ENCODE measurements around the gene SENP1. TPM values are rescaled to one million over a fixed set of nuclear protein-coding genes. Genes with fewer than 3 reads are reported as not detected.

Gene SENP1
- total and polyA plus RNA-seq, 2 donors (not counting 3 experiments of a cell fraction or from before 2014, with no cell fraction given) = 9.9 to 20.5 TPM

DNA sequence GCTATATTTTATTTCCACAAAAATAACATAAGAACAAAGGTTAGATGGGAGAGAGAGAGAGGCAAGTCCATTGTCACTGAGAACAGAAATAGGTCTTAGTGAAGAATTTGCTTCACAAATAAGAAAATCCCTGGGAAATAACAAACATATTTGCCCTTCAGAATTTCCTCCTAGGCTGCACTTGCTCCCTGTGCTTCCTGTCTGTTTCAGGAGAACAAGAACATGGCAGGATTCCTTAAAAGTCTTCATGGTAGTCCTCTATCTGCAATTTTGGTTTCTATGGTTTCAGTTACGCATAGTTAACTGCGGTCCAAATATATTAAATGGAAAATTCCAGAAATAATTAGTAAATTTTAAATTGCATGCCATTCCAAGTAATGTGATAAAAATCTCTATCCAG is 34.1 kb downstream of the SENP1 start:
- FAIRE-seq = no peak
- no peaks in the 10 kb centered on the region for H3K9me3 ChIP-seq (replicated peaks; ENCODE audit: control insufficient read depth, insufficient read depth, low read length)
- intact Hi-C loops (cut with micrococcal nuclease) (no loop called here), dilution Hi-C loops (cut with MboI; ENCODE audit: extremely low pct_ligation_motif_present, low sequenced_read_pairs) (no loop called here)
- H3K4me2 ChIP-seq (ENCODE audit: insufficient read depth, low read length) = no peak overlapping the region
- H3K27ac ChIP-seq (ENCODE audit: insufficient read depth, low read depth, low read length) = no peak overlapping the region
- H2AFZ ChIP-seq (ENCODE audit: low read depth, low read length) = no peak overlapping the region
- H3K27me3 ChIP-seq (ENCODE audit: control insufficient read depth in 2 of 2, insufficient read depth in 2 of 2, low read length in 2 of 2) = no peaks in the 10 kb centered on the region
- CTCF ChIA-PET = no interaction called here
- H3K9ac ChIP-seq (replicated peaks; ENCODE audit: extremely low read depth, insufficient read depth, low read length) = no peak overlapping the region
- no TSS peak for BruUV-seq (replicated peaks)
- H3K79me2 ChIP-seq (ENCODE audit: control insufficient read depth, insufficient read depth, low read length) = no peaks in the 10 kb centered on the region
- H3K4me1 ChIP-seq (ENCODE audit: control insufficient read depth, extremely low read depth, insufficient read depth, low read length) = no peaks in the 10 kb centered on the region
- H3K4me3 ChIP-seq (replicated peaks in 1 of 3; ENCODE audit: insufficient read depth in 1 of 3, low read depth in 1 of 3, low read length in 3 of 3) = no peak overlapping the region
- peaks cover 4 to 5% of the 10 kb centered on the region in 2 experiments for H3K36me3 ChIP-seq (ENCODE audit: control insufficient read depth in 2 of 2, extremely low read depth in 1 of 2, insufficient read depth in 2 of 2, low read length in 2 of 2)
- POLR2A ChIA-PET = no interaction called here
- TF ChIP-seq FOS (IDR thresholded peaks at IDR 0.05; ENCODE audit: borderline replicate concordance, insufficient read depth, low read length) (no peak), GATA2 (IDR thresholded peaks at IDR 0.05; ENCODE audit: insufficient read depth, insufficient read length, low read depth, low read length) (no peak), POLR2A (IDR thresholded peaks at IDR 0.05; ENCODE audit: low read depth, low read length) (no peak), EZH2 (IDR thresholded peaks at IDR 0.05; ENCODE audit: borderline replicate concordance, low read depth, low read length, severe bottlenecking) (no peak), JUN (IDR thresholded peaks at IDR 0.05; ENCODE audit: borderline replicate concordance, insufficient read depth, insufficient read length, low read depth) (no peak), MYC (IDR thresholded peaks at IDR 0.05; ENCODE audit: low read depth, low read length) (no peak), POLR2AphosphoS5 (IDR thresholded peaks at IDR 0.05; ENCODE audit: insufficient read depth, low read depth, low read length) (no peak), CTCF (IDR thresholded peaks at IDR 0.05; ENCODE audit: extremely low read depth in 1 of 2, insufficient read depth in 1 of 2, low read depth in 1 of 2, low read length in 2 of 2) (no peak), MAX (IDR thresholded peaks at IDR 0.05; ENCODE audit: insufficient read depth, insufficient read length) (no peak)
- H3K9me1 ChIP-seq (replicated peaks; ENCODE audit: control insufficient read depth, extremely low read depth, insufficient read depth, low read length) = no peaks in the 10 kb centered on the region
- no peak for DNase-seq (ENCODE audit: low read depth, low spot score)
- H4K20me1 ChIP-seq (replicated peaks; ENCODE audit: control insufficient read depth, extremely low read depth, insufficient read depth, low read length) = no peaks in the 10 kb centered on the region
